HUES48 (cell line): Measurements from ENCODE around the gene CCDC157.

Experiments
- H3K27ac ChIP-seq: one replicate; pipeline ENCODE4 v1.7.0; 2013; ENCODE audit warnings: low read depth, low read length, inconsistent platforms
- H3K27me3 ChIP-seq: 2 replicates; pipeline ENCODE4 v1.6.1; 2013; ENCODE audit warnings: mild to moderate bottlenecking, low read length; ENCODE audit not compliant: control insufficient read depth, insufficient read depth
- H3K36me3 ChIP-seq: 2 replicates; pipeline ENCODE4 v1.6.1; 2013; ENCODE audit warnings: low read length; ENCODE audit not compliant: control insufficient read depth, insufficient read depth
- H3K4me1 ChIP-seq: 2 replicates; pipeline ENCODE4 v1.6.1; 2013; ENCODE audit warnings: mild to moderate bottlenecking, low read length; ENCODE audit not compliant: control insufficient read depth, insufficient read depth
- H3K4me3 ChIP-seq: 2 replicates; pipeline ENCODE4 v1.5.1; 2013; ENCODE audit warnings: mild to moderate bottlenecking, low read depth, low read length
- H3K9ac ChIP-seq: 2 replicates; pipeline ENCODE4 v1.6.1; 2013; ENCODE audit warnings: mild to moderate bottlenecking, low read depth, low read length, moderate library complexity
- H3K9me3 ChIP-seq: 2 replicates; pipeline ENCODE4 v1.6.1; 2013; ENCODE audit warnings: low read length; ENCODE audit not compliant: control insufficient read depth, insufficient read depth

CCDC157 gene

DNA sequence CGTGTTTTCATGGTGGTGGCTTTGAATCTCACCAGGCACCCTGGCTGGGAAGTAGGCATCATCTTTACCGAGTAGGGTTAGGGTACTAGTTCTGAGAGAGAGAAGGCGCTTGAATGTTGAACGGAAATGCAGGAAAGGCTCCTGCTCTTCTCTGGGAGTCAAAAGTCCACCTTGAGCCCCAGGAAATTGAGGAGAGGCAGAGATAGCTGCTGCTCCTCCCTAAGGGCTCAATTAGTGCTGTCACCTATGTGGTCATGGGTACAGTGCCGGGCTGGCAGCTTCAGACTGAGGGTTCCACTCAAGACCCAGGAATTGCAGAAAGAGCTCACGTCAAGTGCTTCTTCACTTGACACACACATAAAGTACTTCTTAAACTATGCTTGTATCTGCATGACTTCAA is 1.7 kb downstream of the CCDC157 start:
- H3K27me3 ChIP-seq: no peaks in the 10 kb centered on the region
- H3K4me1 ChIP-seq: peaks cover 22% of the 10 kb centered on the region
- H3K4me3 ChIP-seq: no peak overlapping the region; the same call in 1 of the 2 replicates
- H3K36me3 ChIP-seq: peaks cover 14% of the 10 kb centered on the region
- no peak overlapping the region for H3K27ac ChIP-seq
- H3K9ac ChIP-seq: no peak overlapping the region
- H3K9me3 ChIP-seq: no peaks in the 10 kb centered on the region

GRCh38 chr22:30361916-30362650 is 5.3 kb downstream of the CCDC157 start:
- H3K9me3 ChIP-seq: no peaks in the 10 kb centered on the region
- H3K9ac ChIP-seq: no peak overlapping the region
- no peaks in the 10 kb centered on the region for H3K27me3 ChIP-seq
- H3K4me3 ChIP-seq: no peak overlapping the region
- H3K36me3 ChIP-seq: 0 out of 2 replicates have a peak, but pooled peaks cover 7% of the 10 kb centered on the region
- H3K27ac ChIP-seq: peak overlapping the region; percentile 27
- H3K4me1 ChIP-seq: peaks cover 22% of the 10 kb centered on the region

- Histone ChIP-seq H3K4me1 (peaks cover 20% of the 10 kb centered on the region), H3K9ac (no peak overlapping the region), H3K36me3 (0 out of 2 replicates have a peak, but pooled peaks cover 7% of the 10 kb centered on the region), H3K27ac (peak overlapping the region; percentile 50), H3K4me3 (no peak overlapping the region), H3K27me3 (no peaks in the 10 kb centered on the region), H3K9me3 (no peaks in the 10 kb centered on the region)
These were observed 6.0 kb downstream of the CCDC157 start for GRCh38 chr22:30362651-30363281.

DNA sequence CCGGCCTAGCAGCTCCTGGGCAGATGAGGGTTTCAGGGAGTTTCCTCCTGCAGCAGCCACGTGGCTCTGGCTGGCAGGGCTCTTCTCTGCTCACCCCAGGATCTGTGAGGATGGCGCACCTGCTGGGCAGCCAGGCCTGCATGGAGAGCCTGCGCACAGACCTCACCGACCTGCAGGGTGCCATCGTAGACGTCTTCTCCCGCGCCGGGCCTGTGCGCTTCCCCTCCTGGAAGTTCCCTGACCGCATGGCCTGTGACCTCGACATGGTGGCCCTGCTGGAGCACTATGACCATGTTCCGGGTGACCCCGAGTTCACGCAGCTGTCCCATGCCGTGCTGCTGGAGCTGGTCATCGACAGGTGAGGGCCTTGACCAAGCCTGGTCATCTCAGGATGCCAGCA is 9.1 kb downstream of the CCDC157 start:
- no peak overlapping the region for H3K4me3 ChIP-seq

DNA sequence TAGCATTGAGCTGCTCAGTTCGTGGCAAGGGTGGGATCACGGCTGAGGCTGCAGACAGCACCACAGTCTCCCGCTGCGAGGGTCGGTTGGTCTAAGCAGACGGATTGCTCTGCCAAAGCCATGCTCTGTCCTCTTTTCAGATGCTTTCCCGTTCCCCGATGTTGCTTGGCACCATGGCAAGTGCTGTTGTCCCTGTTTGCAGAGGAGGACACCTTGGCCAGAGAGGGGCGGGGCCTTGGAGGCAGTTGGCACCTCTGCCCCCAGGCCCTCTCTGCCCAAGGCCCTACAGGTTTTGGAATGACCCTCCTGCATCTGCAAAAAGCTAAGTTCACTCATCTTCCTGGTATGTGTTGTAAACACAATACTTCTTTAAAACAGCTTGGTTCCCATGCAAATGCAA is 11.6 kb downstream of the CCDC157 start:
- 0 out of 2 replicates have a peak, but pooled peaks cover 4% of the 10 kb centered on the region for H3K36me3 ChIP-seq
- peaks cover under 1% of the 10 kb centered on the region; the same call in 1 of the 2 replicates for H3K4me1 ChIP-seq
- no peak overlapping the region for H3K4me3 ChIP-seq
- H3K9me3 ChIP-seq: no peaks in the 10 kb centered on the region
- H3K27ac ChIP-seq: no peak overlapping the region
- H3K9ac ChIP-seq: no peak overlapping the region
- no peaks in the 10 kb centered on the region for H3K27me3 ChIP-seq

More for the DNA sequence above, 9.1 kb downstream of the CCDC157 start:
- H3K27ac ChIP-seq: no peak overlapping the region
- H3K27me3 ChIP-seq: no peaks in the 10 kb centered on the region
- no peak overlapping the region for H3K9ac ChIP-seq
- peaks cover 12% of the 10 kb centered on the region for H3K4me1 ChIP-seq
- H3K36me3 ChIP-seq: 0 out of 2 replicates have a peak, but pooled peaks cover 4% of the 10 kb centered on the region
- no peaks in the 10 kb centered on the region for H3K9me3 ChIP-seq

- no peaks in the 10 kb centered on the region for H3K27me3 ChIP-seq
- no peak overlapping the region for H3K27ac ChIP-seq
- H3K4me1 ChIP-seq: no peaks in the 10 kb centered on the region
- no peaks in the 10 kb centered on the region for H3K9me3 ChIP-seq
- H3K36me3 ChIP-seq: 0 out of 2 replicates have a peak, but pooled peaks cover 4% of the 10 kb centered on the region
- H3K9ac ChIP-seq: no peak overlapping the region
- H3K4me3 ChIP-seq: no peak overlapping the region
These were observed 13.9 kb downstream of the CCDC157 start for GRCh38 chr22:30370641-30371230.

DNA sequence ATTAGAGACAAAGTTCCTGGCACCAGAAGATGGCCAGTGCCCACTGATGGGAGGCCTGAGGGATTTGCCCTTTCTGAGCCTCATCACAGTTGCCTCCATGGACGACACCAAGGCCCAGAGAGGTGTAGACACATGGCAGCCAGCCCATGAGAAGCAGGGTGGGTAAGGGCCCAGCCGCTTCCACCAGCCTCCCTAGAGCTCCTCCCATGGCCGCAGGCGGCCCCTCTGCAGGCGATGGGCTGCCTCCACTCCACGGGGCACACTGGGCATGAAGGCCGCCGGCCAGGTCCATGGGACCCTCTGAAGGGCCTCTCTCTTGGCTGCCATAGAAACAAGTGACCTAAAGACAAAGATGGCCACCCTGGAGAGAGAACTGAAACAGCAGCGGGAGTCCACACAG is 14.5 kb downstream of the CCDC157 start:
- no peaks in the 10 kb centered on the region for H3K4me1 ChIP-seq
- H3K27ac ChIP-seq: no peak overlapping the region
- H3K27me3 ChIP-seq: no peaks in the 10 kb centered on the region
- H3K4me3 ChIP-seq: no peak overlapping the region
- H3K36me3 ChIP-seq: 0 out of 2 replicates have a peak, but pooled peaks cover under 1% of the 10 kb centered on the region
- no peaks in the 10 kb centered on the region for H3K9me3 ChIP-seq
- no peak overlapping the region for H3K9ac ChIP-seq

DNA sequence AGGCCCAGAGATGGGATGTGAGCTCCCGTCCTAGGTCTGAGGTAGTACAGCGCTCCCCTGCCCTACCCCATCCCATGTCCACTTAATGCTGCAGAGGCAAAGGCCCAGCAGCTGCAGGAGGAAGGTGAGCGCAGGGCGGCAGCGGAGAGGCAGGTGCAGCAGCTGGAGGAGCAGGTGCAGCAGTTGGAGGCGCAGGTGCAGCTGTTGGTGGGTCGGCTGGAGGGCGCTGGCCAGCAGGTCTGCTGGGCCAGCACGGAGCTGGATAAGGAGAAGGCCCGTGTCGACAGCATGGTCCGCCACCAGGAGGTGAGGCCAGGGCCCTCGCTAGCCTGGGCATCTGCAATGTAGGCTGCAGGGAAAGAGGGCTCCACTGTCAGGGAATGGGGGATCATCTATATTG is 15.2 kb downstream of the CCDC157 start:
- Histone ChIP-seq H3K4me3 (no peak overlapping the region), H3K9ac (no peak overlapping the region), H3K4me1 (no peaks in the 10 kb centered on the region), H3K27me3 (no peaks in the 10 kb centered on the region), H3K36me3 (peaks cover 3% of the 10 kb centered on the region; the same call in 1 of the 2 replicates), H3K9me3 (no peaks in the 10 kb centered on the region), H3K27ac (no peak overlapping the region)

- H3K27ac ChIP-seq: no peak overlapping the region
- H3K4me3 ChIP-seq: no peak overlapping the region
- H3K9me3 ChIP-seq: no peaks in the 10 kb centered on the region
- H3K27me3 ChIP-seq: no peaks in the 10 kb centered on the region
- H3K36me3 ChIP-seq: peaks cover 12% of the 10 kb centered on the region
- no peak overlapping the region for H3K9ac ChIP-seq
- no peaks in the 10 kb centered on the region for H3K4me1 ChIP-seq
These were observed 16.1 kb downstream of the CCDC157 start for GRCh38 chr22:30372915-30373314.

GRCh38 chr22:30373331-30374325 is 16.8 kb downstream of the CCDC157 start:
- H3K36me3 ChIP-seq: peaks cover 15% of the 10 kb centered on the region
- H3K9ac ChIP-seq: no peak overlapping the region
- no peak overlapping the region for H3K4me3 ChIP-seq
- no peaks in the 10 kb centered on the region for H3K4me1 ChIP-seq
- H3K9me3 ChIP-seq: no peaks in the 10 kb centered on the region
- H3K27ac ChIP-seq: no peak overlapping the region
- H3K27me3 ChIP-seq: no peaks in the 10 kb centered on the region
